GM21786 (cell line): ENCODE data around the gene FAM53A.

Source experiments
- ATAC-seq: cut with Tn5 transposase; IDR thresholded peaks from one replicate; pipeline ENCODE4 v1.9.1; 2021; ENCODE audit not compliant: unreplicated experiment

The FAM53A gene

GRCh38 chr4:1623821-1624518 lies 60.1 kb downstream of the FAM53A start:
- ATAC-seq = no peak

DNA sequence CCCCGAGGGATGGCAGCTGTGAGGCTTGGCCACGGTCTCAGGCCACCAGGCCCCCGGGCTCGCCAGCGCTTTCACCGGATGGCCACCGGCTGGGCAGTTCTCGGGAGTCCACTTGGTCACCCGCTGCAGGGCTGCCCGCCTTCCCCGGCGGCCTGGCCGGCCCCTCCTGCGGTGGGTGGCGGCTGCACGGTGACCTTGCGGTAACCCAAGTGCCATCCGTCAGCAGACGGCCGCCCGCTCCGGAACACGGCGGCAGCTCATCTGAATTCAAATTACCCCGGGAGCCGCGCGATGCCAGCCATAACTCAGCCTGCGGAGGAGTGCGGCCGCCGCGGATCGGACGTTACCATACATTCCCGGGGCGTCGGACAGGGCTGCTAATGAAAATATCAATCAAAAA lies 60.7 kb downstream of the FAM53A start:
- no peak for ATAC-seq

DNA sequence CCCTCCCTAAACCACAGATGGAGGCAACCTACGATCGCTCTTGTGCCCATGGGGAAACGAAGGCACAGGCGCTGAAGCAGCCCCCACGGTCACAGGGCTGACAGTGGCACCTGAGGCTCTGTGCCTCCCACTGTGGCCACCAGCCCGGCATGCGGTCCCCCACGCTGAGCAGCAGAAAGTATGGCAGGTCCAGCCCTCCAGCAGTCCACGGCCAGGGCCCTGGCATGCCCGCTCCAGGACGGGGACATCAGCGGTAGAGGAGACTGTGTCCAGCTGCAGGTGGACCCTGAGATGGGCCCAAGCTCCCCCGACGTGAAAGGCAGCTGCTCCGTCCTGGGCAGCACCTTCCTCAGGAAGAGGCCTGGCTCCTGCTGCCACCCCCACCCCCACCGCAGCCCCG lies 61.2 kb downstream of the FAM53A start:
- ATAC-seq = no peak

DNA sequence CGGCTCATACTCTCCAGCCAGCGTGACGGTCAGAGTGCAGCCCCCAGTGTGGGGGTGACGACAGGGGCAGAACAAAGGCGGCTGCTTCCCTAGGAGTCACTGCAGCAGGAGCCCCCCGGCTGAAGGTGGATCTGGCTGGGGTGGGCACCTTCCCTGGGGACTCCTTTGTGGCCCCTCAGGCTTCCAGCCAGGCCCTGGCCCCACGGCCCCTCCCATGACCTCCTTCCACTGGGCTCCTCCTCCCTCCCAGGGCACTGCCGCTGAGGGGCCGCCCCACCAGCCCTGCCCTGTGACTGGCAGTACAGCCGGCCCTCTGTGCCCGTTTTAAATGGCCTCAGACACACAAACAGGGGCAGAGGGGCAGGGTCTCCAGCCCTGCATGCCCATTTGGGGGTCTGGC lies 61.9 kb downstream of the FAM53A start:
- no peak for ATAC-seq

DNA sequence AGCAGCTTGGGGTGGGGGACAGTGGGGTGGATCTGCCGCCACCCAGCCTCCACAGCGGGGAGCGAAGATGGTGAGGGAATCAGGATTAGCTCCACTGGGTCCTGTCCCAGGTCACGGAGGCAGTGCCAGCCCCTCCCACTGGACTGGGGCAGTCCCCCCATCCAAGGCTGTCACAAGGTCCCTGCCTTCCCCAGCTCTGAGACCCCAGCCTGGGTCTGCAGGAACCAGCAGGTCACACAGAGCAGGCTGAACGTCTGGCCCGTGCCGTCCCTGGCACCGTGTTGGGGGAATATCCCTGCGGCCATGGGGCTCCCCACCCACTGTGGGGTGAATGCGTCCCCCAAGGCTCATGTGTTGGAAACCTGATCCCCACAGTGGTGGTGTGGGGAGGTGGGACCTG lies 62.6 kb downstream of the FAM53A start:
- ATAC-seq = no peak

DNA sequence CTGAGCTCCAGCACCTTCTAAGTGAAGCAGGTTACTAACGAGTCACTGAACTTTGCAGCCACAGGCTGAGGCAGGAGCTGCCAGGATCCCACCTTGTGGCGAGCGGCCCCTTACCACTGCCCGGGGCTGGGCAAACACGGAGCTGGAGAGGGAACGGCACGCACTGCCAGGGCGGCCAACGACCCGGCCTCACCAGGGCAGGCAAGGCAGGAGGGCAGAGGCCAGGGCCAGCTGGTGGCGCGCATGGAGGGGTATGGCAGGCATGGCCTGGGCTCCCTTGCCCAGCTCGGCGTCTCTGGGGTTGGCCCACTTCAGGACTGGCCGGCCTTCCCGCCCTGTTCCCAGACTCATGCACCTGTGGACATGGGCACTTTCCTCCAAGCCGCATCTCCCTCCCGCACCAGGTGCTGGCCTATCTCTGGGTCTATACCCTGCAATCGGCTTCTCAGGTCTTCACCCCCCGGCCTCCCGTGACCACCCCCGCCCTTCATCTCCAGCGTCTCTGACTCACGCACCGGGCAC lies 64.9 kb downstream of the FAM53A start:
- ATAC-seq = no peak

DNA sequence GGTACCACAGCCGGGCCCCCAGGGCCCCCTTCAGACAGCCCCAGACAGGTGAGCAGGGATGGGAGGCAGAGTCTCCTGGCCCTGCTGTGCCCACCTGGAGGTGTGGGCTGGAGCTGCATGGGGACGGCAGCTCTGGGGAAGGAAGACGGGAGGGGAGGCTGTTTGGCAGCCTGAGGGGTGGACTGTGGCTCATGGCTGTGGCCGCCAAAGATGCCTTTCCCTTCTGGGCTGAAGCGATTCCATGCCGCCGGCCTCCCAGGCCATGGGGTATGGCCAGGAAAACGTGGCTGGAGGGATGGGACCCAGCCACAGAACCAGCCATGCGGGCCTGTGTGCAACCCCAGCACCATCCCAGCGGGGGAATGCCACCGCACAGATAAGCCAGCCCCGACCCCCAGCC lies 65.7 kb downstream of the FAM53A start:
- no peak for ATAC-seq

GRCh38 chr4:1616557-1616930 lies 67.6 kb downstream of the FAM53A start:
- ATAC-seq = no peak

DNA sequence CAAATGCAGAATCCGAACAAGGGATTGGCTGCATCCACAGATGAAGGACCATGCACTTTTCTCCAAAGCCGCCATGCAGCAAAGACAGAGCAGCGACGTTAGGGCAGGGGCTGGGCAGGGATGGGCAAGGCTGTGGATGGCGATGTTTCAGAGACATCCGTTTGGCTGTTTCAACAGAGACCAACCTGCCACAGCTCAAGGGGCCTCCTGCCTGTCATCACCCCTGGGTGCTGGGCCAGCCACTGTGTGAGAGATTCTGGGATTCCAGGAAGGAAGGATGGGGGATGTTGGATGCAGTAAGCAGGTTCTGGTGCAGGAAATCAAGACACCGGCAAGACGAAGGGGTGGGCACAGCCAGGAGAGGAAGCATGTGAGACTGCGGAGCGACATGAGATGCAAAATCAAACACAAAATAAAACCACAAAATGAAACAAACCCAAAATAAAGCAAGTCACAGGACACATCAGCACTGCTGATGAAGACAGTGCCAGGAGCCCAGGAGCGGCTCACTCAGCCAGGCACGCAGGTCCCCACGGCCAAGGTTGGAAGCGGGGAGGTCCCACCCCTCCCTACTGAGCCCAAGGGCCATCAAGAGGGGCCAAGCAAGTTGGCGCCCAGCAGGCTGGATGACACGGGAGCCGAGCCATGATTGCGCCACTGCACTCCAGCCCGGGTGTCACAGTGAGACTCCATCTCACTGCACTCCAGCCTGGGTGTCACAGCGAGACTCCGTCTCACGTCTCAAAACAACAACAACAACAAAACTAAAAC lies 68.1 kb downstream of the FAM53A start:
- ATAC-seq = no peak

DNA sequence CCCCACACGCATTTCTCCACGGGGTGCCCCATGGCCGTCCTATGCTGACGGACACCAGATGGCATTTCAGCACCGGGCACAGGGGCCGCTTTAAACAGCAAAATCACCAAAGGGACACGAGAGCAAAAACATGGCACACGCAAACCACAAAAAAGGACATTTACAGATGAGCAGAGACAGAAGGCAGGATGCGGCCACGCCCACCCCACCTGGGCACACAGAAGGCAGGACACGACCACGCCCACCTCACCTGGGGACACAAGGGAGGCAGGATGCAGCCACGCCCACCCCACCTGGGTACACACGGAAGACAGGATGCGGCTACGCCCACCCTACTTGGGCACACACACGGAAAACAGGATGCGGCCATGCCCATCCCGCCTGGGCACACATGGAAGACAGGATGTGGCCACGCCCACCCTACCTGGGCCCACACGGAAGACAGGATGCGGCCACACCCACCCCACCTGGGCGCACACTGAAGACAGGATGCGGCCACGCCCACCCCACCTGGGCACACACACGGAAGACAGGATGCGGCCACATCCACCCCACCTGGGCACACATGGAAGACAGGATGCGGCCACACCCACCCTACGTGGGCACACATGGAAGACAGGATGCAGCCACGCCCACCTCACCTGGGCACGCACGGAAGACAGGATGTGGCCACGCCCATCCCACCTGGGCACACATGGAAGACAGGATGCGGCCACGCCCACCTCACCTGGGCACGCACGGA lies 69.1 kb downstream of the FAM53A start:
- ATAC-seq = no peak

DNA sequence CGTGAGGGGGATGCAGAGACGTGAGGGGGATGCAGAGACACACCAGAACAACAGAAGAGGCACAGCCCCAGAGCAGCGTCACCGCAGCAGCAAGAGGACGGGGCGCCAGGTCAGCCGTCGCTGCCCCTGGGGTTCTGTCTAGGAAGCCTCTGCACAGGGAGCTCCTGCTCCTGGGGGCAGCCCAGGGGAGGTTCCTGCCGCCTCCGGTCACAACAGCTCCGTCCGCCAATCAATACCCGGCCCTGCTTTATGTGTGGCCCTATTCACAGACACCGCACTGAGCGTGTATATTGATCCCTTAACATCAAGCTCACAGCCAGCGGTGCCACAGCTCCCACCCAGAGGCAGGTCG lies 69.6 kb downstream of the FAM53A start:
- ATAC-seq = no peak

- ATAC-seq = no peak
These were observed 70.1 kb downstream of the FAM53A start for GRCh38 chr4:1614049-1614448.

GRCh38 chr4:1613099-1613495 lies 71.0 kb downstream of the FAM53A start:
- ATAC-seq = no peak

GRCh38 chr4:1612278-1613098 lies 71.6 kb downstream of the FAM53A start:
- ATAC-seq = no peak

GRCh38 chr4:1611501-1611870 lies 72.6 kb downstream of the FAM53A start:
- no peak for ATAC-seq

GRCh38 chr4:1610791-1611500 lies 73.2 kb downstream of the FAM53A start:
- no peak for ATAC-seq

DNA sequence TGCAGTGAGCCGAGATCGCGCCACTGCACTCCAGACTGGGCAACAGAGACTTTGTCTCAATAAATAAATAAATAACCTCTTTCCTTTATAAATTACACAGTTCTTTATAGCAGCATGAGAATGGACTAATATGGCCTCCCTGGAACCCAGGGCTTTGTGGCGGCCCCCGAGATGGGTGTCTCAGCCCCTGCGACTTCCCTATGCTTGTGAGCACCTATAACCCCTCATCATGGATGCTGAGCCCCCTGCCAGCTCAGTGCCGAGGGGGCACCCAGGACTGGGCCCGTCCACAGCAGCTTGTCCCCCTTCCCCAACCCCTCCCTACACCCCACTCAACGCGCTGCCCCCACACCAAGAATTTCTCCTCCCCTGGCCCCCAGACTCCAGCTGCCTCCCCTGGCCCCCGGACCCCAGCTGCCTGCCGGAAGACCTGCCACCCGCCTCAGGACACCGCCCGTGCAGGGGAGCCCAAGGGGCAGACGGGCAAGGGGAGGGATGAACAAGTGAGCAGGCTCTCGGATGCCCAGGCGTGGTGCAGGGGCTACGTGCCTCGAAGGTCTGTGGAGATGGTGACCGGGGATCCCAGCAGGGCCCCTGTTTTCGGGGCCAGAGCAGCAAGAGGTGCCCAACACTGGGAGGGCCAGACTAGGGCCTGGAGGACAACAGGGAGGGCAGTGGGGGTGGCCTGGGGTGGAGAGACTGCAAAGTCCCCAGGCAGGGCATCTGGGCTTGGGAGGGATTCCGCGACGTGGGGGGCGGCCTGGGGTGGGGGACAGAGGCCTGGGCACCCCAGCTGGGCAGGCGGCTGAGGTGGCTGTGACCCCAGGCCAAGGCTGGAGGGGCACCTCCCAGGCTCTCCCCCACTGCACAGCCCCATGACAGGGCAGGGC lies 74.0 kb downstream of the FAM53A start:
- no peak for ATAC-seq

GRCh38 chr4:1608821-1609500 lies 75.2 kb downstream of the FAM53A start:
- no peak for ATAC-seq
